ENCODE data around the gene PLXDC1. TPM values are rescaled to one million over a fixed set of nuclear protein-coding genes. Genes with fewer than 3 reads are reported as not detected.

PLXDC1 gene
- total and polyA plus RNA-seq, 2 donors: 19.7 to 66.4 TPM

GRCh38 chr17:39114723-39115122, 36.7 kb downstream of the PLXDC1 start:
- Histone ChIP-seq H3K36me3 (ENCODE audit: control insufficient read depth in 2 of 2, insufficient read depth in 2 of 2, low read length in 1 of 2) (no peaks in the 10 kb centered on the region), H3K27ac (ENCODE audit: low read depth in 1 of 2, low read length in 1 of 2) (peak overlapping the region in 1 of 2 donors; percentile 60), H3K9me3 (ENCODE audit: control insufficient read depth in 2 of 2, insufficient read depth in 1 of 2, low read length in 1 of 2) (no peaks in the 10 kb centered on the region), H3K4me1 (ENCODE audit: control insufficient read depth in 2 of 2, insufficient read depth in 2 of 2, low read length in 2 of 2) (peaks cover 0 to 4% of the 10 kb centered on the region in 2 donors), H3K4me3 (ENCODE audit: low read length in 2 of 2) (no peak overlapping the region), H3K27me3 (ENCODE audit: control insufficient read depth in 2 of 2, insufficient read depth in 1 of 2, low read length in 1 of 2) (peaks cover 0 to 29% of the 10 kb centered on the region in 2 donors)
- peak in 1 of 9 donors; percentile 11 for DNase-seq (ENCODE audit: low read depth in 6 of 9, low spot score in 9 of 9)
- WGBS: 94% methylated on average over 14 of the region's 14 CpGs

GRCh38 chr17:39113871-39114270, 37.6 kb downstream of the PLXDC1 start:
- no peak for DNase-seq (ENCODE audit: low read depth in 6 of 9, low spot score in 9 of 9)
- no peaks in the 10 kb centered on the region for H3K36me3 ChIP-seq (ENCODE audit: control insufficient read depth in 2 of 2, insufficient read depth in 2 of 2, low read length in 1 of 2)
- WGBS: 99% methylated on average over 2 of the region's 2 CpGs
- H3K9me3 ChIP-seq (ENCODE audit: control insufficient read depth in 2 of 2, insufficient read depth in 1 of 2, low read length in 1 of 2): no peaks in the 10 kb centered on the region
- no peak overlapping the region for H3K4me3 ChIP-seq (ENCODE audit: low read length in 2 of 2)
- H3K4me1 ChIP-seq (ENCODE audit: control insufficient read depth in 2 of 2, insufficient read depth in 2 of 2, low read length in 2 of 2): peaks cover 0 to 4% of the 10 kb centered on the region in 2 donors
- H3K27me3 ChIP-seq (ENCODE audit: control insufficient read depth in 2 of 2, insufficient read depth in 1 of 2, low read length in 1 of 2): peaks cover 0 to 34% of the 10 kb centered on the region in 2 donors
- no peak overlapping the region for H3K27ac ChIP-seq (ENCODE audit: low read depth in 1 of 2, low read length in 1 of 2)

- Histone ChIP-seq H3K27me3 (ENCODE audit: control insufficient read depth in 2 of 2, insufficient read depth in 1 of 2, low read length in 1 of 2) (peaks cover 0 to 53% of the 10 kb centered on the region in 2 donors), H3K9me3 (ENCODE audit: control insufficient read depth in 2 of 2, insufficient read depth in 1 of 2, low read length in 1 of 2) (no peaks in the 10 kb centered on the region), H3K4me1 (ENCODE audit: control insufficient read depth in 2 of 2, insufficient read depth in 2 of 2, low read length in 2 of 2) (peaks cover 0 to 4% of the 10 kb centered on the region in 2 donors), H3K36me3 (ENCODE audit: control insufficient read depth in 2 of 2, insufficient read depth in 2 of 2, low read length in 1 of 2) (no peaks in the 10 kb centered on the region), H3K27ac (ENCODE audit: low read depth in 1 of 2, low read length in 1 of 2) (no peak overlapping the region), H3K4me3 (ENCODE audit: low read length in 2 of 2) (no peak overlapping the region)
- DNase-seq (ENCODE audit: low read depth in 6 of 9, low spot score in 9 of 9): no peak
- 86% methylated on average over 19 of the region's 19 CpGs for WGBS
Measured at GRCh38 chr17:39110435-39111136, 40.9 kb downstream of the PLXDC1 start.

GRCh38 chr17:39108461-39109375, 42.7 kb downstream of the PLXDC1 start:
- DNase-seq (ENCODE audit: low read depth in 6 of 9, low spot score in 9 of 9): no peak

GRCh38 chr17:39107973-39108372, 43.5 kb downstream of the PLXDC1 start:
- no peak for DNase-seq (ENCODE audit: low read depth in 6 of 9, low spot score in 9 of 9)
- Histone ChIP-seq H3K4me1 (ENCODE audit: control insufficient read depth in 2 of 2, insufficient read depth in 2 of 2, low read length in 2 of 2) (no peaks in the 10 kb centered on the region), H3K4me3 (ENCODE audit: low read length in 2 of 2) (no peak overlapping the region), H3K9me3 (ENCODE audit: control insufficient read depth in 2 of 2, insufficient read depth in 1 of 2, low read length in 1 of 2) (no peaks in the 10 kb centered on the region), H3K27ac (ENCODE audit: low read depth in 1 of 2, low read length in 1 of 2) (no peak overlapping the region), H3K36me3 (ENCODE audit: control insufficient read depth in 2 of 2, insufficient read depth in 2 of 2, low read length in 1 of 2) (peaks cover 0 to 6% of the 10 kb centered on the region in 2 donors), H3K27me3 (ENCODE audit: control insufficient read depth in 2 of 2, insufficient read depth in 1 of 2, low read length in 1 of 2) (peaks cover 0 to 50% of the 10 kb centered on the region in 2 donors)
- WGBS: 96% methylated on average over 8 of the region's 8 CpGs

More at GRCh38 chr17:39108461-39109375, 42.7 kb downstream of the PLXDC1 start:
- no peak overlapping the region for H3K4me3 ChIP-seq (ENCODE audit: low read length in 2 of 2)
- WGBS: 90% methylated on average over 23 of the region's 23 CpGs
- H3K27me3 ChIP-seq (ENCODE audit: control insufficient read depth in 2 of 2, insufficient read depth in 1 of 2, low read length in 1 of 2): peaks cover 0 to 50% of the 10 kb centered on the region in 2 donors
- no peak overlapping the region for H3K27ac ChIP-seq (ENCODE audit: low read depth in 1 of 2, low read length in 1 of 2)
- H3K4me1 ChIP-seq (ENCODE audit: control insufficient read depth in 2 of 2, insufficient read depth in 2 of 2, low read length in 2 of 2): no peaks in the 10 kb centered on the region
- H3K36me3 ChIP-seq (ENCODE audit: control insufficient read depth in 2 of 2, insufficient read depth in 2 of 2, low read length in 1 of 2): peaks cover 0 to 6% of the 10 kb centered on the region in 2 donors
- no peaks in the 10 kb centered on the region for H3K9me3 ChIP-seq (ENCODE audit: control insufficient read depth in 2 of 2, insufficient read depth in 1 of 2, low read length in 1 of 2)

- H3K27ac ChIP-seq (ENCODE audit: low read depth in 1 of 2, low read length in 1 of 2): no peak overlapping the region
- peaks cover 0 to under 1% of the 10 kb centered on the region in 2 donors for H3K4me1 ChIP-seq (ENCODE audit: control insufficient read depth in 2 of 2, insufficient read depth in 2 of 2, low read length in 2 of 2)
- no peaks in the 10 kb centered on the region for H3K9me3 ChIP-seq (ENCODE audit: control insufficient read depth in 2 of 2, insufficient read depth in 1 of 2, low read length in 1 of 2)
- peaks cover 0 to 46% of the 10 kb centered on the region in 2 donors for H3K27me3 ChIP-seq (ENCODE audit: control insufficient read depth in 2 of 2, insufficient read depth in 1 of 2, low read length in 1 of 2)
- H3K4me3 ChIP-seq (ENCODE audit: low read length in 2 of 2): no peak overlapping the region
- H3K36me3 ChIP-seq (ENCODE audit: control insufficient read depth in 2 of 2, insufficient read depth in 2 of 2, low read length in 1 of 2): peaks cover 0 to 6% of the 10 kb centered on the region in 2 donors
- DNase-seq (ENCODE audit: low read depth in 6 of 9, low spot score in 9 of 9): no peak
- 95% methylated on average over 7 of the region's 7 CpGs for WGBS
Measured at GRCh38 chr17:39107155-39107554, 44.3 kb downstream of the PLXDC1 start.

GRCh38 chr17:39105705-39106104, 45.7 kb downstream of the PLXDC1 start:
- 83% methylated on average over 9 of the region's 9 CpGs for WGBS
- Histone ChIP-seq H3K9me3 (ENCODE audit: control insufficient read depth in 2 of 2, insufficient read depth in 1 of 2, low read length in 1 of 2) (no peaks in the 10 kb centered on the region), H3K27ac (ENCODE audit: low read depth in 1 of 2, low read length in 1 of 2) (no peak overlapping the region), H3K4me1 (ENCODE audit: control insufficient read depth in 2 of 2, insufficient read depth in 2 of 2, low read length in 2 of 2) (peaks cover 0 to 15% of the 10 kb centered on the region in 2 donors), H3K36me3 (ENCODE audit: control insufficient read depth in 2 of 2, insufficient read depth in 2 of 2, low read length in 1 of 2) (peaks cover 0 to 6% of the 10 kb centered on the region in 2 donors), H3K27me3 (ENCODE audit: control insufficient read depth in 2 of 2, insufficient read depth in 1 of 2, low read length in 1 of 2) (peaks cover 0 to 36% of the 10 kb centered on the region in 2 donors), H3K4me3 (ENCODE audit: low read length in 2 of 2) (no peak overlapping the region)
- DNase-seq (ENCODE audit: low read depth in 6 of 9, low spot score in 9 of 9): no peak

GRCh38 chr17:39104657-39105056, 46.8 kb downstream of the PLXDC1 start:
- no peak overlapping the region for H3K4me3 ChIP-seq (ENCODE audit: low read length in 2 of 2)
- WGBS: 95% methylated on average over 8 of the region's 8 CpGs
- DNase-seq (ENCODE audit: low read depth in 6 of 9, low spot score in 9 of 9): no peak
- H3K4me1 ChIP-seq (ENCODE audit: control insufficient read depth in 2 of 2, insufficient read depth in 2 of 2, low read length in 2 of 2): peaks cover 0 to 21% of the 10 kb centered on the region in 2 donors
- H3K27ac ChIP-seq (ENCODE audit: low read depth in 1 of 2, low read length in 1 of 2): no peak overlapping the region
- H3K9me3 ChIP-seq (ENCODE audit: control insufficient read depth in 2 of 2, insufficient read depth in 1 of 2, low read length in 1 of 2): no peaks in the 10 kb centered on the region
- H3K27me3 ChIP-seq (ENCODE audit: control insufficient read depth in 2 of 2, insufficient read depth in 1 of 2, low read length in 1 of 2): peaks cover 0 to 28% of the 10 kb centered on the region in 2 donors
- H3K36me3 ChIP-seq (ENCODE audit: control insufficient read depth in 2 of 2, insufficient read depth in 2 of 2, low read length in 1 of 2): peaks cover 0 to 6% of the 10 kb centered on the region in 2 donors

GRCh38 chr17:39104046-39104445, 47.4 kb downstream of the PLXDC1 start:
- Histone ChIP-seq H3K27ac (ENCODE audit: low read depth in 1 of 2, low read length in 1 of 2) (no peak overlapping the region), H3K36me3 (ENCODE audit: control insufficient read depth in 2 of 2, insufficient read depth in 2 of 2, low read length in 1 of 2) (peaks cover 0 to 6% of the 10 kb centered on the region in 2 donors), H3K4me1 (ENCODE audit: control insufficient read depth in 2 of 2, insufficient read depth in 2 of 2, low read length in 2 of 2) (peaks cover 0 to 27% of the 10 kb centered on the region in 2 donors), H3K9me3 (ENCODE audit: control insufficient read depth in 2 of 2, insufficient read depth in 1 of 2, low read length in 1 of 2) (no peaks in the 10 kb centered on the region), H3K4me3 (ENCODE audit: low read length in 2 of 2) (no peak overlapping the region), H3K27me3 (ENCODE audit: control insufficient read depth in 2 of 2, insufficient read depth in 1 of 2, low read length in 1 of 2) (peaks cover 0 to 26% of the 10 kb centered on the region in 2 donors)
- WGBS: 97% methylated on average over 5 of the region's 5 CpGs
- DNase-seq (ENCODE audit: low read depth in 6 of 9, low spot score in 9 of 9): no peak

All from thymus (tissue), 11 donors.